ENCODE results near the gene RNU5B-1. TPM values are rescaled to one million over a fixed set of nuclear protein-coding genes. Genes with fewer than 3 reads are reported as not detected.

RNU5B-1 gene
- total and polyA plus RNA-seq, 2 of the 4 experiments (the other 2 are of a cell fraction): not detected

DNA sequence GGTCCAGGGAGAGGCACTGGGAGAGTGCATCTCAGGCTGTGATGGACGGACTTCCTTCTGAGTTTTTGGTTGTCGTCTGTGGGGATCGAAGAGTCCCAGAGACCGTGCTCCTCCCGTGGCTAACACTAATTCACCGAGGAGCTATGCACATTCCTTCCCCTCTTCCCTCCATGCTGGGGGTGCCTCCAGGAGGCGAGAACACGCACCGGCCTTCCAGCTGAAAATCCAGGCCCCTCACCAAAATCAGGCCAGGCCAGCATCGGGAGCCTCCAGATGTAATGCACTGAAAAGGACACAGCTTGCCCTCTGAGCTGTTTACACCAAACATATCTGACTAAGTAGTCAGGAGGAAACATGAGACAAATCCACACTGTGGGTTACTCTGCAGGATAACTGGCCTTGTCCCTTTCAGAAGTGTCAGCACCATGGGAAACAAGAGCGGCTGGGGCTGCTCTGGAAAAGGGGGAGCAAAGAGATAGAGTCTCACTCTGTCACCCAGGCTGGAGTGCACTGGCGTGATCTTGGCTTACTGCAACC is 5.5 kb downstream of the RNU5B-1 start:
- Histone ChIP-seq H3K4me3 (ENCODE audit: insufficient read depth, low read depth, low read length) (no peak overlapping the region), H3K23ac (ENCODE audit: low read depth, low read length) (peak overlapping the region; percentile 64; the same call in 1 of the 2 replicates), H4K91ac (ENCODE audit: insufficient read depth, low read depth, low read length) (peak overlapping the region; percentile 77; the same call in 1 of the 2 replicates), H2AK5ac (ENCODE audit: low read depth, low read length) (peak overlapping the region; percentile 71; the same call in 1 of the 2 replicates), H4K5ac (ENCODE audit: low read depth, low read length) (peak overlapping the region; percentile 28; the same call in 1 of the 2 replicates), H3K4me2 (ENCODE audit: low read depth, low read length) (peak overlapping the region; percentile 56), H3K9ac (ENCODE audit: low read depth, low read length) (peak overlapping the region; percentile 20; the same call in 1 of the 2 replicates), H2BK120ac (ENCODE audit: low read depth, low read length) (peak overlapping the region; percentile 57; the same call in 1 of the 2 replicates), H3K56ac (ENCODE audit: extremely low read depth, insufficient read depth, low read length) (no peak overlapping the region), H3K9me3 (ENCODE audit: control insufficient read depth, insufficient read depth, low read length) (no peaks in the 10 kb centered on the region), H2BK20ac (ENCODE audit: low read depth, low read length) (peak overlapping the region; percentile 58; the same call in 1 of the 2 replicates), H3K79me1 (ENCODE audit: low read depth in 1 of 2, low read length in 2 of 2) (no peaks in the 10 kb centered on the region), H2BK15ac (ENCODE audit: low read depth, low read length) (peak overlapping the region; percentile 55; the same call in 1 of the 3 replicates), H2BK5ac (ENCODE audit: low read depth, low read length, poor library complexity, severe bottlenecking) (peak overlapping the region; percentile 42), H3K27ac (ENCODE audit: insufficient read depth, low read length) (peak overlapping the region; percentile 68; the same call in 1 of the 2 replicates), H3K36me3 (ENCODE audit: control insufficient read depth, insufficient read depth, low read length) (no peaks in the 10 kb centered on the region), H3K14ac (replicated peaks; ENCODE audit: low read depth, low read length) (0 out of 2 replicates have a peak overlapping the region, but pooled peaks have one; percentile 3), H3K4ac (ENCODE audit: low read depth, low read length) (peak overlapping the region; percentile 32), H3K27me3 (ENCODE audit: control insufficient read depth, insufficient read depth, low read length) (peaks cover 3% of the 10 kb centered on the region; the same call in 1 of the 2 replicates), H4K20me1 (ENCODE audit: insufficient read depth, low read length) (peaks cover 10% of the 10 kb centered on the region), H3K4me1 (ENCODE audit: control insufficient read depth, insufficient read depth, low read length) (peaks cover 11% of the 10 kb centered on the region), H3K9me1 (ENCODE audit: insufficient read depth, low read length) (0 out of 2 replicates have a peak, but pooled peaks cover 3% of the 10 kb centered on the region), H4K8ac (ENCODE audit: low read depth in 2 of 2, low read length in 2 of 2) (peak overlapping the region in 1 of 2 experiments; percentile 62; a peak in 2 of 4 replicates), H2AK9ac (replicated peaks; ENCODE audit: low read depth, low read length, poor library complexity) (no peak overlapping the region), H2AFZ (replicated peaks; ENCODE audit: low read length, poor library complexity) (peak overlapping the region; percentile 58), H3K18ac (ENCODE audit: low read depth, low read length) (peak overlapping the region; percentile 68)
- 14% methylated on average over 1 of the region's 12 CpGs; no CpG with 5 or more reads in 1 of the 2 experiments for WGBS, 2 experiments (ENCODE audit: extremely low coverage in 2 of 2, insufficient read length in 1 of 2)
- dilution Hi-C loops (cut with HindIII; ENCODE audit: low sequenced_read_pairs, unreplicated experiment) (no loop called here), in situ Hi-C loops (cut with MboI; ENCODE audit: low sequenced_read_pairs) (no loop called here), intact Hi-C loops (cut with micrococcal nuclease) (no loop called here)
- BruUV-seq (replicated peaks): no TSS peak
- TF ChIP-seq FOS (IDR thresholded peaks at IDR 0.05; ENCODE audit: low read depth, low read length) (peak; percentile 26; the same call in 1 of the 2 replicates), MXI1 (IDR thresholded peaks at IDR 0.05; ENCODE audit: borderline replicate concordance, low read depth, low read length) (no peak)
- CTCF ChIA-PET: interaction anchor here (1.1 to 3.2 kb wide), 2 partner anchors 9 to 75 kb away, joined by 4 to 9 read pairs; no protein-coding TSS in a partner anchor
- DNase-seq (peak; percentile 75), ATAC-seq (ENCODE audit: low read depth) (peak; percentile 95)
- POLR2A ChIA-PET (ENCODE audit: unreplicated experiment): no interaction called here
